ENCODE measurements around the gene FRYL.
"Not testable (repeated sequence)": the region's sequence is repeated elsewhere in the genome, so short reads cannot be mapped to it uniquely, and the experiment has no call there.

Gene FRYL

GRCh38 chr4:48779998-48780864, at the start of gene FRYL:
FRYL (minus strand) TSS chr4:48780279; CDS start chr4:48634410, 145,869 bp downstream.
- peak; percentile 98 for DNase-seq

GRCh38 chr4:48827622-48828021, 47.5 kb upstream of the FRYL start:
- no peak for DNase-seq

GRCh38 chr4:48821431-48821830, 41.4 kb upstream of the FRYL start:
- not testable (repeated sequence) for DNase-seq

GRCh38 chr4:48816971-48817370, 36.9 kb upstream of the FRYL start:
- DNase-seq: no peak

- DNase-seq: not testable (repeated sequence)
Measured at GRCh38 chr4:48816297-48816696, 36.2 kb upstream of the FRYL start.

- DNase-seq: no peak
Measured at GRCh38 chr4:48815483-48815882, 35.4 kb upstream of the FRYL start.

GRCh38 chr4:48813964-48814363, 33.9 kb upstream of the FRYL start:
- no peak for DNase-seq

- no peak for DNase-seq
Measured at GRCh38 chr4:48812866-48813265, 32.8 kb upstream of the FRYL start.

GRCh38 chr4:48804584-48805301, 24.7 kb upstream of the FRYL start:
- DNase-seq: no peak

GRCh38 chr4:48801016-48801715, 21.1 kb upstream of the FRYL start:
- DNase-seq: no peak

- DNase-seq: not testable (repeated sequence)
Measured at GRCh38 chr4:48800155-48800554, 20.1 kb upstream of the FRYL start.

- DNase-seq: no peak
Measured at GRCh38 chr4:48799157-48799556, 19.1 kb upstream of the FRYL start.

GRCh38 chr4:48798117-48798516, 18.0 kb upstream of the FRYL start:
- DNase-seq: no peak

- no peak for DNase-seq
Measured at GRCh38 chr4:48796927-48797679, 17.0 kb upstream of the FRYL start.

GRCh38 chr4:48796191-48796926, 16.3 kb upstream of the FRYL start:
- no peak for DNase-seq

GRCh38 chr4:48795108-48795507, 15.0 kb upstream of the FRYL start:
- DNase-seq: no peak

GRCh38 chr4:48792348-48793006, 12.4 kb upstream of the FRYL start:
- no peak for DNase-seq

- no peak for DNase-seq
Measured at GRCh38 chr4:48791313-48791712, 11.2 kb upstream of the FRYL start.

- DNase-seq: no peak
Measured at GRCh38 chr4:48790561-48790960, 10.5 kb upstream of the FRYL start.

GRCh38 chr4:48787056-48787455, 7.0 kb upstream of the FRYL start:
- DNase-seq: no peak

GRCh38 chr4:48786549-48786948, 6.5 kb upstream of the FRYL start:
- no peak for DNase-seq
